Heart left ventricle (tissue), 13 donors: ENCODE measurements around the gene CLCF1.

Source experiments
- CTCF ChIP-seq, 12 donors: fragments of 200-600 bp; sonication (generic) in 4 of 12; IDR thresholded peaks; one replicate each; pipeline versions ENCODE4 v1.5.0 to v1.8.0; 2018 to 2022; ENCODE audit warnings: antibody characterized with exemption in 12 of 12, mild to moderate bottlenecking in 5 of 12
- POLR2A ChIP-seq, 2 donors: fragments of 450-650 bp; IDR thresholded peaks; one replicate each; pipeline ENCODE4 v1.6.1; 2017; ENCODE audit warnings: antibody characterized with exemption in 2 of 2, mild to moderate bottlenecking in 2 of 2, moderate library complexity in 2 of 2
- donor health status: ischemic (EF 13 %, LVEDD 7.1; RV severe dilation, severe dysfunction).
- donor health status: DM: no; HTN: yes; CAD: no.
- donor health status: DM: no; HTN: no; CAD: no.
- donor health status: ischemic (EF 25% LVEDD 6.9; RV normal size, moderate dysfunction).
- donor health status: ischemic (EF 25% LVEDD 5.7; RV mildly dilated, moderate dysfunction).
- donor health status: ischemic (EF 35%, LVEDD 5.7; RV mildly dilated, moderate dysfunction).
- donor health status: nonischemic (EF 11% LVEDD 7.7; RV severe dilation, severe dysfunction).
- donor health status: DM: yes; HTN: yes; CAD: no.
- donor health status: PGD.
- donor health status: ischemic (EF 29% LVEDD 5.4; RV normal size, mild dysfunction).
- donor health status: nonischemic (EF 23%, LVEDD 6.1; RV moderate dilation, normal function).

GRCh38 chr11:67349928-67350465 is 23.4 kb downstream of the CLCF1 start:
- TF ChIP-seq POLR2A (IDR thresholded peaks at IDR 0.05), result no peak
- no peak for TF ChIP-seq CTCF (IDR thresholded peaks at IDR 0.05)
